ENCODE results near the gene ARFRP1. TPM values are rescaled to one million over a fixed set of nuclear protein-coding genes. Genes with fewer than 3 reads are reported as not detected.

Gene ARFRP1
- total RNA-seq, 4 donors from 2014 or later = 46.2 to 75.4 (median 56.2) TPM

DNA sequence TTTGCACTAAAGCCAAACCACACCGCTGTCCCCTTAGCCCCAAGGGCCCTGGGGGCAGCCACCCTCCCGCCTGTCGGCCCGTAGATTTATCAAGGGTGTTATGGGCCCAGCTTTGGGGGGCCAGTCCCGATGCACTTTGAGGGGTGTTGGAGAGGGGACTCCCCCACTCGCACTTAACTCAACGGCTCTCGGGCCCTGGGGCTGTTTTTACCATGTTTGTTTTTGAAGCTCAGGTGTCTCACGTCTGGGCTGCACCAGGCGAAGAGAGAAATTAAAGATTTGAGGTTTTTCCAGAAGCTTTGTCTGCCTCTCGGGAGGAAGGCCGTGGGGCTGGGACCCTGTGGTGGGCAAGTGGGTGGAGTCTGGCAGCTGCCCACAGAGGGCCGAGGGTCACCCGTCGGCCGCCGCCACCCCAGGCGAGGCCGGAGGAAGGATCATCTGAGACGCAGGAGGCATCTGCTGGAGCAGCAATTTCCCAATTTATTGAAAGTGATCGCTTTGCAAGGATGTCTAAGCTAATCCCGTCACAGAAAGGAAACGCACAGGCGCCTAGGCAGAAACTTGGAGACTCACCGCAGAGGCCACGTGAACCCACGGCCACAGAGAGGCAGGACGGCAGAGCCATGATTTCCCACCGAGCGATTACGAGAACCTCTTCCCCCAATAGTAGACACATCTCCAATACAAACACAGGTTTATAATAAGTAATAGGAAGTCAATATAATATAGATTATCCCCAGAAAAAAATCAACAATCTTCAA, 35.6 kb upstream of the ARFRP1 start:
- no peaks in the 10 kb centered on the region for H3K9me3 ChIP-seq
- no peak overlapping the region for H3K4me3 ChIP-seq
- peaks cover 18 to 26% (median 23%) of the 10 kb centered on the region in 4 donors for H3K4me1 ChIP-seq
- intact Hi-C loops (cut with DNase I; ENCODE audit: low total_unique reads) = no loop called here
- TF ChIP-seq POLR2AphosphoS5 (IDR thresholded peaks at IDR 0.05) (no peak), EP300 (IDR thresholded peaks at IDR 0.05; ENCODE audit: low read depth) (no peak), POLR2A (IDR thresholded peaks at IDR 0.05) (no peak)
- TF ChIP-seq, protein P1, sequence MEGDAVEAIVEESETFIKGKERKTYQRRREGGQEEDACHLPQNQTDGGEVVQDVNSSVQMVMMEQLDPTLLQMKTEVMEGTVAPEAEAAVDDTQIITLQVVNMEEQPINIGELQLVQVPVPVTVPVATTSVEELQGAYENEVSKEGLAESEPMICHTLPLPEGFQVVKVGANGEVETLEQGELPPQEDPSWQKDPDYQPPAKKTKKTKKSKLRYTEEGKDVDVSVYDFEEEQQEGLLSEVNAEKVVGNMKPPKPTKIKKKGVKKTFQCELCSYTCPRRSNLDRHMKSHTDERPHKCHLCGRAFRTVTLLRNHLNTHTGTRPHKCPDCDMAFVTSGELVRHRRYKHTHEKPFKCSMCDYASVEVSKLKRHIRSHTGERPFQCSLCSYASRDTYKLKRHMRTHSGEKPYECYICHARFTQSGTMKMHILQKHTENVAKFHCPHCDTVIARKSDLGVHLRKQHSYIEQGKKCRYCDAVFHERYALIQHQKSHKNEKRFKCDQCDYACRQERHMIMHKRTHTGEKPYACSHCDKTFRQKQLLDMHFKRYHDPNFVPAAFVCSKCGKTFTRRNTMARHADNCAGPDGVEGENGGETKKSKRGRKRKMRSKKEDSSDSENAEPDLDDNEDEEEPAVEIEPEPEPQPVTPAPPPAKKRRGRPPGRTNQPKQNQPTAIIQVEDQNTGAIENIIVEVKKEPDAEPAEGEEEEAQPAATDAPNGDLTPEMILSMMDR (IDR thresholded peaks at IDR 0.05) = no peak
- DNase-seq = no peak
- H3K27ac ChIP-seq = no peak overlapping the region
- no peaks in the 10 kb centered on the region for H3K27me3 ChIP-seq
- in situ Hi-C loops (cut with MboI; ENCODE audit: low pct_ligation_motif_present in 1 of 4, low pct_unique_long_range_greater_than_20kb in 1 of 4, low sequenced_read_pairs in 3 of 4) = no loop called here
- no peaks in the 10 kb centered on the region for H3K36me3 ChIP-seq
- WGBS, 2 donors (ENCODE audit: low coverage in 1 of 2) = 90 to 92% methylated on average over 5 to 31 of the region's 31 CpGs

DNA sequence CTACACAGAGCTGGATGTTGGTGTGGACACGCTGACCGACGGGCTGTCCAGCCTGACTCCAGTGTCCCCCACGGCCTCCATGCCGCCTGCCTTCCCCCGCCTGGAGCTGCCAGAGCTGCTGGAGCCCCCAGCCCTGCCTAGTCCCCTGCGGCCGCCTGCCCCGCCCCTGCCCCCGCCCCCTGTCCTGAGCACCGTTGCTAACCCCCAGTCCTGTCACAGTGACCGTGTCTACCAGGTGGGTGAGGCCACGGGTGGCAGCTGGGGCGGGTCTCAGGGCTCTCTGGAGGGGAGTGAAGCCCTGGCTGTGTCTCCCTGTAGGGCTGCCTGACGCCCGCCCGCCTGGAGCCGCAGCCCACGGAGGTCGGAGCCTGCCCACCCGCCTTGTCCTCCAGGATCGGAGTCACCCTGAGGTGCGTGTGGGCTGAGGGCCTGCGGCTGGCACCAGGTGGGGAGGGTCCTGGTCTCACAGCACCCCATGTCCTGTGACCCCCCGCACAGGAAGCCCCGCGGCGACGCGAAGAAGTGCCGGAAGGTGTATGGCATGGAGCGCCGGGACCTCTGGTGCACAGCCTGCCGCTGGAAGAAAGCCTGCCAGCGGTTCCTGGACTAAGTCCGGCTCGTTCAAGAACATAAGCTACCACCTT, 34.7 kb upstream of the ARFRP1 start:
- DNase-seq = no peak
- no peak overlapping the region for H3K27ac ChIP-seq
- WGBS, 2 donors (ENCODE audit: low coverage in 1 of 2) = 85% methylated on average over 24 of the region's 37 CpGs; no CpG with 5 or more reads in 1 of the 2 donors

DNA sequence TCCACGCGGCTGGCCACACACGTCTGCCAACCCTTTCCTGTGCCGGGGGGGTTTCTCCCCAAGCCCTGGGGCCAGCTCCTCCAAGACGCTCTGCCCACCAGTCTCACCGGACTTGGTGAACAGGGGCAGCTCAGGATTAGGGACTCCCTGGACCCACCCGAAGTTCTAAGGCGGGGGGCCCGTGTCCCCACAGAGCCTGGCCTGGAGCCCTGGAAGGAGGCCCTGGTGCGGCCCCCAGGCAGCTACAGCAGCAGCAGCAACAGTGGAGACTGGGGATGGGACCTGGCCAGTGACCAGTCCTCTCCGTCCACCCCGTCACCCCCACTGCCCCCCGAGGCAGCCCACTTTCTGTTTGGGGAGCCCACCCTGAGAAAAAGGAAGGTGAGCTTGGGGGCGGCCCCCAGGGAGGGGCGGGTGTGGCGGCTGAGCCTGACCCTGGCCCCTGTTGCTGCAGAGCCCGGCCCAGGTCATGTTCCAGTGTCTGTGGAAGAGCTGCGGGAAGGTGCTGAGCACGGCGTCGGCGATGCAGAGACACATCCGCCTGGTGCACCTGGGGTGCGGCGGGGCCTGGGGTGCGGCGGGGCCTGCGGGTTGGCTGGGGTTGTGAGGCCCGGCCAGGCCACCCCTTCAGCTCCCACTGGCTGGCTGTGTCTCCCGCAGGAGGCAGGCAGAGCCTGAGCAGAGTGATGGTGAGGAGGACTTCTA, 34.1 kb upstream of the ARFRP1 start:
- in situ Hi-C loops (cut with MboI; ENCODE audit: low pct_ligation_motif_present in 1 of 4, low pct_unique_long_range_greater_than_20kb in 1 of 4, low sequenced_read_pairs in 3 of 4) (no loop called here), intact Hi-C loops (cut with DNase I; ENCODE audit: low total_unique reads) (no loop called here)
- WGBS, 2 donors (ENCODE audit: low coverage in 1 of 2) = 81% methylated on average over 26 of the region's 30 CpGs; no CpG with 5 or more reads in 1 of the 2 donors
- no peaks in the 10 kb centered on the region for H3K9me3 ChIP-seq
- no peaks in the 10 kb centered on the region for H3K27me3 ChIP-seq
- peaks cover 33 to 42% (median 38%) of the 10 kb centered on the region in 4 donors for H3K4me1 ChIP-seq
- TF ChIP-seq, protein P1 (IDR thresholded peaks at IDR 0.05) = no peak
- TF ChIP-seq EP300 (IDR thresholded peaks at IDR 0.05; ENCODE audit: low read depth) (no peak), POLR2A (IDR thresholded peaks at IDR 0.05) (no peak), POLR2AphosphoS5 (IDR thresholded peaks at IDR 0.05) (no peak)
- H3K4me3 ChIP-seq = no peak overlapping the region
- H3K36me3 ChIP-seq = no peaks in the 10 kb centered on the region
- DNase-seq = no peak
- H3K27ac ChIP-seq = peak overlapping the region; percentile 89 to 98 (median 91)

More for the DNA sequence above, 34.7 kb upstream of the ARFRP1 start:
- H3K4me3 ChIP-seq = no peak overlapping the region
- H3K9me3 ChIP-seq = no peaks in the 10 kb centered on the region
- no peaks in the 10 kb centered on the region for H3K27me3 ChIP-seq
- in situ Hi-C loops (cut with MboI; ENCODE audit: low pct_ligation_motif_present in 1 of 4, low pct_unique_long_range_greater_than_20kb in 1 of 4, low sequenced_read_pairs in 3 of 4) = no loop called here
- TF ChIP-seq, protein P1 (IDR thresholded peaks at IDR 0.05) = no peak
- TF ChIP-seq POLR2AphosphoS5 (IDR thresholded peaks at IDR 0.05) (no peak), POLR2A (IDR thresholded peaks at IDR 0.05) (no peak), EP300 (IDR thresholded peaks at IDR 0.05; ENCODE audit: low read depth) (no peak)
- H3K36me3 ChIP-seq = no peaks in the 10 kb centered on the region
- peaks cover 27 to 35% (median 32%) of the 10 kb centered on the region in 4 donors for H3K4me1 ChIP-seq
- intact Hi-C loops (cut with DNase I; ENCODE audit: low total_unique reads) = no loop called here

DNA sequence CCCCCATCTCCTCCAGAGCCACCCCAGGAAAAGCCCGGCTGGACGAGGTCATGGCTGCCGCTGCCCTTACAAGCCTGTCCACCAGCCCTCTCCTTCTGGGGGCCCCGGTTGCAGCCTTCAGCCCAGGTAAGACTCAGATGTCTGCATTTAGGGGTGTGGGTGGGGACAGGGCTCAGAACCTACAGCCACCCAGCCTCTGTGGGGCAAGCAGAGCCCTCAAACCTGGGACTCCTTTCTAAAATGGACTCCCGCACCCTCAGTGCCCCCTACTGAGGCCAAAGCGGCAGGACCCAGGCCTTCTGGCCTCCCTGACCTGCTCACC, 33.5 kb upstream of the ARFRP1 start:
- H3K36me3 ChIP-seq = no peaks in the 10 kb centered on the region
- H3K27me3 ChIP-seq = no peaks in the 10 kb centered on the region
- in situ Hi-C loops (cut with MboI; ENCODE audit: low pct_ligation_motif_present in 1 of 4, low pct_unique_long_range_greater_than_20kb in 1 of 4, low sequenced_read_pairs in 3 of 4) (no loop called here), intact Hi-C loops (cut with DNase I; ENCODE audit: low total_unique reads) (no loop called here)
- peak overlapping the region in 2 of 4 donors; percentile 63 to 72 for H3K4me3 ChIP-seq
- peaks cover 33 to 47% (median 43%) of the 10 kb centered on the region in 4 donors for H3K4me1 ChIP-seq
- peak overlapping the region; percentile 89 to 98 (median 91) for H3K27ac ChIP-seq
- WGBS, 2 donors (ENCODE audit: low coverage in 1 of 2) = 64% methylated on average over 3 of the region's 6 CpGs; no CpG with 5 or more reads in 1 of the 2 donors
- TF ChIP-seq, protein P1 (IDR thresholded peaks at IDR 0.05) = no peak
- TF ChIP-seq EP300 (IDR thresholded peaks at IDR 0.05; ENCODE audit: low read depth) (no peak), POLR2AphosphoS5 (IDR thresholded peaks at IDR 0.05) (no peak), POLR2A (IDR thresholded peaks at IDR 0.05) (no peak)
- DNase-seq = no peak
- no peaks in the 10 kb centered on the region for H3K9me3 ChIP-seq

Measured in transverse colon (tissue), 4 donors.